ENCODE data around the gene STK38L.

STK38L gene

DNA sequence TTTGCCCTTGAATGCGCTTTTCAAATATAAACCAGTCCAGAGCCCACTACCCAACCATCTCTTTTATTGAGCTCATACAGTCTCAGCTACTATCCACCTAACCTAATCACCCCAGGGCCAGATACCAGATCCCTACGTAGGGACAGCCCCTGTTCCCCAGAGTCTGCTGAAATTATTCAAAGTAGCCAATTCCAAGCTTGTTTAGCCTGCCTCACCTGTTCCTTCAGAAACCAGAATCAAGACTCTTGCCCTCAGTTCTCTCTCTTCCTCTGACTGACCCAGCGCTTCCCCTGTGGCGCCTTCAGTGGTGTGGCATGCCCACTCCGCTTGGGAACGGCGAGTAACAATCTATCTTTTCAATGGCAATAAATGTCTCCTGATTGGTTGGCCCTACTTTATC, 107.4 kb downstream of the STK38L start:
- TF ChIP-seq, protein P1, sequence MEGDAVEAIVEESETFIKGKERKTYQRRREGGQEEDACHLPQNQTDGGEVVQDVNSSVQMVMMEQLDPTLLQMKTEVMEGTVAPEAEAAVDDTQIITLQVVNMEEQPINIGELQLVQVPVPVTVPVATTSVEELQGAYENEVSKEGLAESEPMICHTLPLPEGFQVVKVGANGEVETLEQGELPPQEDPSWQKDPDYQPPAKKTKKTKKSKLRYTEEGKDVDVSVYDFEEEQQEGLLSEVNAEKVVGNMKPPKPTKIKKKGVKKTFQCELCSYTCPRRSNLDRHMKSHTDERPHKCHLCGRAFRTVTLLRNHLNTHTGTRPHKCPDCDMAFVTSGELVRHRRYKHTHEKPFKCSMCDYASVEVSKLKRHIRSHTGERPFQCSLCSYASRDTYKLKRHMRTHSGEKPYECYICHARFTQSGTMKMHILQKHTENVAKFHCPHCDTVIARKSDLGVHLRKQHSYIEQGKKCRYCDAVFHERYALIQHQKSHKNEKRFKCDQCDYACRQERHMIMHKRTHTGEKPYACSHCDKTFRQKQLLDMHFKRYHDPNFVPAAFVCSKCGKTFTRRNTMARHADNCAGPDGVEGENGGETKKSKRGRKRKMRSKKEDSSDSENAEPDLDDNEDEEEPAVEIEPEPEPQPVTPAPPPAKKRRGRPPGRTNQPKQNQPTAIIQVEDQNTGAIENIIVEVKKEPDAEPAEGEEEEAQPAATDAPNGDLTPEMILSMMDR (IDR thresholded peaks at IDR 0.05; ENCODE audit: low read depth, low read length), result no peak
- no peaks in the 10 kb centered on the region for H3K27me3 ChIP-seq (ENCODE audit: insufficient read depth, low read depth, severe bottlenecking)
- no peaks in the 10 kb centered on the region for H3K36me3 ChIP-seq
- H3K27ac ChIP-seq, result no peak overlapping the region
- H3K9me3 ChIP-seq (ENCODE audit: severe bottlenecking), result no peaks in the 10 kb centered on the region
- DNase-seq, result no peak
- H3K4me3 ChIP-seq (ENCODE audit: low read depth, low read length), result no peak overlapping the region

DNA sequence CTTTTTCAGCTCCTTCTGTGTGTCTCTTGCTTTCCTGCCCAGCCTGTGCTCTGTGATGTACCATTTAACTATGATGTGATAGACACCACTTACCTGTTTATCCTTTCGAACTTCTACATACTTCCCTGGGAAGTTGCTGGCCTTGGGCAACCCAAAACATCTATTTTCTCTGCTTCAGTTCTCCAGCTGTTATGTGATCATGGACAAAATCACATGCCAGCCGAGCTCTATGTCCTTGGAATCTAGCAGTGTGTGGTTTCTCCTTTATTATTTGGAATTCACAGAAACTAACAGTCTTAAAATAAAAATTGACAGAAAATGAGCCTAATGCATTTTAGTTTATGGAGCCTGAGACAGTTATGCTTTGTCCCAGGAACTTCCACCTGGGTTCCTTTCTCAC, 111.4 kb downstream of the STK38L start:
- Histone ChIP-seq H3K9me3 (ENCODE audit: severe bottlenecking) (no peaks in the 10 kb centered on the region), H3K36me3 (no peaks in the 10 kb centered on the region), H3K4me3 (ENCODE audit: low read depth, low read length) (no peak overlapping the region), H3K27me3 (ENCODE audit: insufficient read depth, low read depth, severe bottlenecking) (no peaks in the 10 kb centered on the region), H3K27ac (no peak overlapping the region)
- TF ChIP-seq, protein P1 (IDR thresholded peaks at IDR 0.05; ENCODE audit: low read depth, low read length), result no peak
- no peak for DNase-seq

DNA sequence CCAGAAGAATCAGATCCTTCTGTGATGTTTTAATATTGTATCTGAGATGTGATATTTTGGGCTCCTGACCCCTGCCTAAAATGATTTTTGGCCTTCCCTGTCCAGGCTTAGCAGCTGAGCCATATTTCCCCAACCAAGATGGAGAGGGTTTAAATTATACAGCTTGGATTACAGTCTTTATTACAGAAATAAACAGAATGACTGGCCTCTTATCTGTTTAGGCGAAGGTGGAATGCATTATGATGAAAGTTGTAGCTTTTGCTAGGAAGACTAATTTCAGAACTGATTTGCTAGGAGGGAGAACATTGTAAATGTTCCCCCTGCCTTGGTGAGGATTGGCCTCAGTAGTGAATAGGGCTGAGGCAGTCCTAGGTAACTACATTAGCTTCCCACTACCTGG, 111.9 kb downstream of the STK38L start:
- no peaks in the 10 kb centered on the region for H3K9me3 ChIP-seq (ENCODE audit: severe bottlenecking)
- TF ChIP-seq, protein P1 (IDR thresholded peaks at IDR 0.05; ENCODE audit: low read depth, low read length), result no peak
- no peaks in the 10 kb centered on the region for H3K36me3 ChIP-seq
- DNase-seq, result no peak
- no peak overlapping the region for H3K27ac ChIP-seq
- no peak overlapping the region for H3K4me3 ChIP-seq (ENCODE audit: low read depth, low read length)
- no peaks in the 10 kb centered on the region for H3K27me3 ChIP-seq (ENCODE audit: insufficient read depth, low read depth, severe bottlenecking)

- no peak for DNase-seq
Measured at GRCh38 chr12:27359578-27360340, 115.7 kb downstream of the STK38L start.

DNA sequence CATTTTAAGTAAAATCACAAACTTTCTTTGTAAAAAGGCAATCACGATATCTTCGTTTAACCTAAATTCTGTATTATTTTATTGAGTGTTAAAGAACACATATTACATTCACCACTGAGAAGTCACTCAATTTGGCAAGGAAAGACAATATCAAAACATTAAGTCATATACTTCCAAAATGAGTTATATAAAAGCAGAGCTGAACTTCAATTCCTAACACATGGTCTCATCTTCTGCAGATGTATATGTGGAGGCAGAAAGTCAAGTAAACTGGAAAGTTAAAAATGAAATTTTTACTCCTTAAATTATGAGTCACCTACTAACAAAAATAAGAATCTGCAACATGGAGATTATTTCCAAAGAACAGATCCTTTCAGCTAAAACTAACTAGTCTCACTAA, 117.3 kb downstream of the STK38L start:
- no peak overlapping the region for H3K4me3 ChIP-seq (ENCODE audit: low read depth, low read length)
- H3K9me3 ChIP-seq (ENCODE audit: severe bottlenecking), result no peaks in the 10 kb centered on the region
- H3K27ac ChIP-seq, result no peak overlapping the region
- no peaks in the 10 kb centered on the region for H3K36me3 ChIP-seq
- H3K27me3 ChIP-seq (ENCODE audit: insufficient read depth, low read depth, severe bottlenecking), result no peaks in the 10 kb centered on the region
- TF ChIP-seq, protein P1 (IDR thresholded peaks at IDR 0.05; ENCODE audit: low read depth, low read length), result no peak
- DNase-seq, result no peak

More at GRCh38 chr12:27359578-27360340, 115.7 kb downstream of the STK38L start:
- no peak overlapping the region for H3K4me3 ChIP-seq (ENCODE audit: low read depth, low read length)
- no peaks in the 10 kb centered on the region for H3K9me3 ChIP-seq (ENCODE audit: severe bottlenecking)
- no peak overlapping the region for H3K27ac ChIP-seq
- no peaks in the 10 kb centered on the region for H3K27me3 ChIP-seq (ENCODE audit: insufficient read depth, low read depth, severe bottlenecking)
- no peaks in the 10 kb centered on the region for H3K36me3 ChIP-seq
- TF ChIP-seq, protein P1 (IDR thresholded peaks at IDR 0.05; ENCODE audit: low read depth, low read length), result no peak

DNA sequence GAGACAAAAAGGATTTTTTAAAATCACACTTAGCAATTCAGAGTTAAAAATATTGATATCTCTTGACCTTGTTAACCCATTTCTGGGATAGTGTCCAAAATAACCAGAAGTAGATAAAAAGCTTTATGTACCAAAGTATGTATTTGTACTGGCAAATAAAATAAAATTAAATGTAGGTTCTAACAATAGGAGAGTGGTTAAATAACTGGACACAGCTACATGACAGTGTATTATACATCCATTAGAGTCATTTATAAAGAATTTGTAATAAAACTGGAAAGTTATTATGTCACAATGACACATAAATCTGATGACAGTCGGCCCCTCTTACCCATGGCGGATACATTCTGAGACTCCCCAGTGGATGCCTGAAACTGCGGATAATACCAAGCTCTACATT, 122.5 kb downstream of the STK38L start:
- Histone ChIP-seq H3K36me3 (peaks cover 8% of the 10 kb centered on the region), H3K4me3 (ENCODE audit: low read depth, low read length) (no peak overlapping the region), H3K27me3 (ENCODE audit: insufficient read depth, low read depth, severe bottlenecking) (no peaks in the 10 kb centered on the region), H3K27ac (no peak overlapping the region), H3K9me3 (ENCODE audit: severe bottlenecking) (no peaks in the 10 kb centered on the region)
- TF ChIP-seq, protein P1 (IDR thresholded peaks at IDR 0.05; ENCODE audit: low read depth, low read length), result no peak
- DNase-seq, result no peak
